ENCODE measurements around the gene APOC3.

APOC3 gene

GRCh38 chr11:116788975-116789374 is 40.7 kb upstream of the APOC3 start:
- TF ChIP-seq CTCF (IDR thresholded peaks at IDR 0.05; ENCODE audit: borderline replicate concordance, insufficient read depth, low read depth, low read length): no peak

GRCh38 chr11:116790167-116791001 is 39.3 kb upstream of the APOC3 start:
- TF ChIP-seq CTCF (IDR thresholded peaks at IDR 0.05; ENCODE audit: borderline replicate concordance, insufficient read depth, low read depth, low read length): no peak

More at GRCh38 chr11:116788975-116789374, 40.7 kb upstream of the APOC3 start:
- no peak overlapping the region for H3K4me3 ChIP-seq (ENCODE audit: low read depth, low read length)

GRCh38 chr11:116791002-116791812 is 38.5 kb upstream of the APOC3 start:
- peak; percentile 93 for TF ChIP-seq CTCF (IDR thresholded peaks at IDR 0.05; ENCODE audit: borderline replicate concordance, insufficient read depth, low read depth, low read length)
- H3K4me3 ChIP-seq (ENCODE audit: low read depth, low read length): no peak overlapping the region

More at GRCh38 chr11:116790167-116791001, 39.3 kb upstream of the APOC3 start:
- no peak overlapping the region for H3K4me3 ChIP-seq (ENCODE audit: low read depth, low read length)

GRCh38 chr11:116791813-116792143 is 37.9 kb upstream of the APOC3 start, which contains the start of gene APOA5:
APOA5 (minus strand) TSS chr11:116791879; CDS start chr11:116791860, 19 bp downstream.
- H3K4me3 ChIP-seq (ENCODE audit: low read depth, low read length): no peak within 1 kb of the TSS
- no peak for TF ChIP-seq CTCF (IDR thresholded peaks at IDR 0.05; ENCODE audit: borderline replicate concordance, insufficient read depth, low read depth, low read length)

GRCh38 chr11:116792144-116792868 is 37.4 kb upstream of the APOC3 start:
- no peak for TF ChIP-seq CTCF (IDR thresholded peaks at IDR 0.05; ENCODE audit: borderline replicate concordance, insufficient read depth, low read depth, low read length)
- no peak overlapping the region for H3K4me3 ChIP-seq (ENCODE audit: low read depth, low read length)

GRCh38 chr11:116792869-116793771 is 36.6 kb upstream of the APOC3 start:
- no peak overlapping the region for H3K4me3 ChIP-seq (ENCODE audit: low read depth, low read length)
- TF ChIP-seq CTCF (IDR thresholded peaks at IDR 0.05; ENCODE audit: borderline replicate concordance, insufficient read depth, low read depth, low read length): no peak
